ENCODE results near the gene STIM1.

Gene STIM1

GRCh38 chr11:3902441-3902840 is 47.0 kb downstream of the STIM1 start:
- H3K9ac ChIP-seq (ENCODE audit: low read length) = no peak overlapping the region
- no peaks in the 10 kb centered on the region for H3K27me3 ChIP-seq (ENCODE audit: control insufficient read depth, insufficient read depth, low read length)
- H3K4me3 ChIP-seq (ENCODE audit: low read length) = no peak overlapping the region
- no peaks in the 10 kb centered on the region for H3K36me3 ChIP-seq (ENCODE audit: control insufficient read depth, insufficient read depth, low read length)
- no peak overlapping the region for H3K27ac ChIP-seq (ENCODE audit: low read depth, low read length)
- peaks cover 4% of the 10 kb centered on the region for H3K4me1 ChIP-seq (ENCODE audit: control insufficient read depth, insufficient read depth, low read length)

DNA sequence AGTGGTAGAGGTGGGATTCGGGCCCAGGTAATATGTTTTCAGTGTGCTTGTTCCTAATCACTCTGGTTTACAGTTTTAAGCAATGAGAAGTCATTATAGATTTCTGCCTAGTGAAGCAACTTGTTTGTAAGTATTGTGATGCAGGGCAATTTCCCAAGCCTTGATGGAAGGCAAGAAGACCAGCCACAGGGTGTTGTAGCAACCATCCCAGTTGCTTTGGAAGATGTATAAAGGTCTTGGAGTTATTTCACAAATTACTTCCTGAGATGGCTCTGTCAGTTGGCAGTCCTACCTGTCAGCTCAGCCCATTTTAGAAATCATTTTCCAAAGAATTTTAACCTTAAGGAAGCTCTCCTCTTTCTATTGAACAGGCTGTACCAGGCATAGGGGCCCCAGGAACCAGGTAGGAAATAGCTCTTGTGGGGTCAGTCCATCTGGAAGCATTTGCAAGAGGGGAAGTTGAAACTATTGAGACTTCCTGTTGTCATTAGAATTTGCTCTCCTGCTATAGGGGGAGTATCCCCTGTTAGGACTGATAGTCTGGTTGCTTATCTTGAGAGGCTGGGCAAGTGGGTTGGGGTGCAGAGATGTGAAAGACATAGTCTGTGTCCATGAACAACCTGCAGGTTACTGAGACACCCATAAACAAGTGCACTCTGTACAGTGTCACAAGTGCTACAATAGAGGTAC is 47.9 kb downstream of the STIM1 start:
- Histone ChIP-seq H3K9ac (ENCODE audit: low read length) (no peak overlapping the region), H3K4me3 (ENCODE audit: low read length) (no peak overlapping the region), H3K36me3 (ENCODE audit: control insufficient read depth, insufficient read depth, low read length) (no peaks in the 10 kb centered on the region), H3K27ac (ENCODE audit: low read depth, low read length) (no peak overlapping the region), H3K27me3 (ENCODE audit: control insufficient read depth, insufficient read depth, low read length) (no peaks in the 10 kb centered on the region), H3K4me1 (ENCODE audit: control insufficient read depth, insufficient read depth, low read length) (peaks cover 4% of the 10 kb centered on the region)

DNA sequence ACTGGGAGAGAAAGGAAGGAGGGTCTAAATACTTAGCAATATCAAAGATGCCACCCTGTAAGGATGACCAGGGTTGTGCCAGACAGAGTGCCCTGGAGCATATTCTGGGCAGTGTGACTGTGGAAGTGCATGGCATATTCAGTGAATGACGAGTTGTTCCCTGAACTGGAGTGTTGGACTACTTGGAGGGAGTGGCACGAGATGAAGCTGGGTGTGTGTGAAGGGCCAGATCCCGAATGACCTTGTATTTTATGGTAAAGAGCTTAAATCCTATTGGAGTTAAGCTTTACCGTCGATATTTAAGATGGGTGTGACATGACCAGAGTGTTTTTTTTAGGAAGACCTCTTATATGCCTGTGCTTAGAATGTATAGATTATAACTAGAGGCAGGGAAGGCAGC is 48.8 kb downstream of the STIM1 start:
- H3K36me3 ChIP-seq (ENCODE audit: control insufficient read depth, insufficient read depth, low read length) = peaks cover 2% of the 10 kb centered on the region
- H3K4me1 ChIP-seq (ENCODE audit: control insufficient read depth, insufficient read depth, low read length) = peaks cover 4% of the 10 kb centered on the region
- no peak overlapping the region for H3K9ac ChIP-seq (ENCODE audit: low read length)
- no peak overlapping the region for H3K4me3 ChIP-seq (ENCODE audit: low read length)
- no peak overlapping the region for H3K27ac ChIP-seq (ENCODE audit: low read depth, low read length)
- no peaks in the 10 kb centered on the region for H3K27me3 ChIP-seq (ENCODE audit: control insufficient read depth, insufficient read depth, low read length)

DNA sequence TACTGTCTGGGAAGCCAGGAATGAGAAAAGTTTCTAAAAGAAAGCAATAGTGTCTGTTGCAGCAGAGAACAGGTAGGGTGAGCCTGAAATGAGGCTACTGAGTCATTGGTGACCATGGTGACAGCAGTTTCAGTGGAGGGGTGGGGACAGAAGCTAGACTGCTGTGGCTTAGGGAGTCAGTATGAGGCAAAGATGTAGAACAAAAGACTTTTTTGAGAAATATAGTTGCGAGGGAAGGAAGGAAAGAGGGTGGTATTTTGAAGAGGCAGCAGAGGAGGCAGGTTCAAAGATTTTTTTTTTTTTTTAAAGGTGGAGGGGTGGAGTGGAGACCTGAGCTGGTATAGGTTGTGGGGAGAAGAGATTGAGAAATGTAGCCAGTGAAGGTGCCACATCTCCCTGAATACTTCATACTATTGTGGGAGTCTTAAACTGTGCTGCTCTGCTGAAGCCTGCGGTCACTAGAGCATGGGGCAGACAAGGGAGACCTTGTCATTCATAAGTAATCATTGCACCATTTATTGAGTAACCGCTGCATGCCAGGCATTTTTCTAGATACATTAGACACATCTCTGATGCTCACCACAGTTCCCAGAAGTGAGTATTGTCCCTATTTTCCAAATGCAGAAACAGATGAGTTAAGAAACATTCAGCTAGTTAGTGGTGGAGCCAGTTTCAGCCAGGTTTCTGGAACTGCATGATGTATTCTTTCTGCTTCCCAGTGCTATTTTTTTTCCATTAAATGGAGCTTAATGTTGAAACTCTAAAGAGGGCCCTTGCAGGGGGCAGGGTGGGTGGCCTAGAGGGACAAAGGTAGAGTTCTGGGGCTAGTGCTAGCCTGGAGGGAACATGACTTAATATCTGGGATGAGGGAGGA is 49.9 kb downstream of the STIM1 start:
- H3K36me3 ChIP-seq (ENCODE audit: control insufficient read depth, insufficient read depth, low read length) = peaks cover 2% of the 10 kb centered on the region
- H3K27ac ChIP-seq (ENCODE audit: low read depth, low read length) = no peak overlapping the region
- H3K4me3 ChIP-seq (ENCODE audit: low read length) = no peak overlapping the region
- H3K4me1 ChIP-seq (ENCODE audit: control insufficient read depth, insufficient read depth, low read length) = peaks cover 4% of the 10 kb centered on the region
- H3K9ac ChIP-seq (ENCODE audit: low read length) = no peak overlapping the region
- no peaks in the 10 kb centered on the region for H3K27me3 ChIP-seq (ENCODE audit: control insufficient read depth, insufficient read depth, low read length)

DNA sequence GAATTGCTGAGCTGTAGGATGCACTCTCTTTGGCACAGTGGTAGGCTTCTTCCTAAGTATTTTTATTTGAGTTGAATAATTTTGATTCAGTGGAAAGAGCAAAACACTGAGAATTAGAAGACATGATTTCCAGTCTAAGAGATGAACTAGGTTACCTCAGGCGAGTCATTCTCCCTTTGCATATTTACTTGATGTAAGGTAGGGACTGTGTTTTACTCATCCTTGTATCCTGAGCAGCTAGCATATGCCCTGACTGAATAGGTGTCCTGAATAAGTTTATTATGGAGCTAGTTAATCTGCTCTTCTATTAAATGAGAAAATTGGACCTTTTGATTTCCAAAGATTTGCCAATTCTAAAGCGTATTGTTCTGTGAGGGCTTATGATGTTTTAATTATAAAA is 50.7 kb downstream of the STIM1 start:
- Histone ChIP-seq H3K27ac (ENCODE audit: low read depth, low read length) (no peak overlapping the region), H3K4me3 (ENCODE audit: low read length) (no peak overlapping the region), H3K36me3 (ENCODE audit: control insufficient read depth, insufficient read depth, low read length) (peaks cover 2% of the 10 kb centered on the region), H3K9ac (ENCODE audit: low read length) (no peak overlapping the region), H3K27me3 (ENCODE audit: control insufficient read depth, insufficient read depth, low read length) (no peaks in the 10 kb centered on the region), H3K4me1 (ENCODE audit: control insufficient read depth, insufficient read depth, low read length) (peaks cover 4% of the 10 kb centered on the region)

GRCh38 chr11:3907590-3907989 is 52.1 kb downstream of the STIM1 start:
- Histone ChIP-seq H3K27me3 (ENCODE audit: control insufficient read depth, insufficient read depth, low read length) (no peaks in the 10 kb centered on the region), H3K36me3 (ENCODE audit: control insufficient read depth, insufficient read depth, low read length) (peaks cover 2% of the 10 kb centered on the region), H3K4me1 (ENCODE audit: control insufficient read depth, insufficient read depth, low read length) (peaks cover 2% of the 10 kb centered on the region), H3K27ac (ENCODE audit: low read depth, low read length) (no peak overlapping the region), H3K4me3 (ENCODE audit: low read length) (no peak overlapping the region), H3K9ac (ENCODE audit: low read length) (no peak overlapping the region)

GRCh38 chr11:3909901-3910300 is 54.4 kb downstream of the STIM1 start:
- Histone ChIP-seq H3K27ac (ENCODE audit: low read depth, low read length) (no peak overlapping the region), H3K36me3 (ENCODE audit: control insufficient read depth, insufficient read depth, low read length) (peaks cover 2% of the 10 kb centered on the region), H3K4me1 (ENCODE audit: control insufficient read depth, insufficient read depth, low read length) (peaks cover 2% of the 10 kb centered on the region), H3K9ac (ENCODE audit: low read length) (no peak overlapping the region), H3K27me3 (ENCODE audit: control insufficient read depth, insufficient read depth, low read length) (no peaks in the 10 kb centered on the region), H3K4me3 (ENCODE audit: low read length) (no peak overlapping the region)

DNA sequence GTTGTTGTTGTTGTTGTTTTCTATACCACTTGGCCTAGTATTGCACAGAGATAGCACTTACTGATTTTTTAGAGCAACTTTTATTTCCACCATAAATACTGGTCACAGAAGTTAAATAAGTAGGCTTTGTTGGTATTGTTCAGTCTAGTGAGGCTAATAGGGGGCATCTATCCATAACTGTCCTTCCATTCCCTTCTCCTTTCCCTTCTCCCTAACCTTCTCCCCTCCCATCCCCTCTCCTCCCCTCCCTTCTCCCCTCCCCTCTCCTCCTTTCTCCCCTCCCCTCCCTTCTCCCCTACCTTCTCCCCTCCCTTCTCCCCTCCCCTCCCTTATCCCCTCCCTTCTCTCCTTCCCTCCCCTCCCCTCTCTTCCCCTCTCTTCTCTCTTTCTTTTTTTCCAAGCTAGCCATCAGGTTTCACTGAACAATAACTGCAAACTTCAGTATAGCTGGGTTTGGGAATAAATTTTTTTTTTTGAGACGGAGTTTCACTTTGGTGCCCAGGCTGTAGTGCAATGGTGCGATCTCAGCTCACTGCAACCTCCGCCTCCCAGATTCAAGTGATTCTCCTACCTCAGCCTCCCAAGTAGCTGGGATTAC is 56.5 kb downstream of the STIM1 start:
- Histone ChIP-seq H3K36me3 (ENCODE audit: control insufficient read depth, insufficient read depth, low read length) (peaks cover 2% of the 10 kb centered on the region), H3K9ac (ENCODE audit: low read length) (no peak overlapping the region), H3K4me1 (ENCODE audit: control insufficient read depth, insufficient read depth, low read length) (no peaks in the 10 kb centered on the region), H3K4me3 (ENCODE audit: low read length) (no peak overlapping the region), H3K27me3 (ENCODE audit: control insufficient read depth, insufficient read depth, low read length) (no peaks in the 10 kb centered on the region), H3K27ac (ENCODE audit: low read depth, low read length) (no peak overlapping the region)

DNA sequence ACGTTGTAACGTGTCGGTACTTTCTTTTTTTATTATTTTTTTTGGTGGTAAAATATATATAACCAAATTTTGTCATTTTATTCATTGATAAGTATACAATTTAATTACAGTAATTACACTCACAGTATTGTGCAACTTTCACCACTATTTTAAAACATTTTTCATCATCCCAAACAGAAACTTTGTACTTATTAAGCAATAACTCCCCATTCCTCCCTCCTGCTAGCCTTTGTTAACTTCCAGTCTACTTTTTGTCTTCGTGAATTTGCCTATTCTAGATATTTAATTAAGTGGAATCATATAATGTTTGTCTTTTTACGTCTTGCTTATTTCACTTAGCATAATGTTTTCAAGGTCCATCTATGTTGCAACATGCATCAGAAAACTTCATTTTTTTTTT is 58.5 kb downstream of the STIM1 start:
- H3K4me1 ChIP-seq (ENCODE audit: control insufficient read depth, insufficient read depth, low read length) = no peaks in the 10 kb centered on the region
- no peak overlapping the region for H3K27ac ChIP-seq (ENCODE audit: low read depth, low read length)
- H3K36me3 ChIP-seq (ENCODE audit: control insufficient read depth, insufficient read depth, low read length) = peaks cover under 1% of the 10 kb centered on the region
- H3K27me3 ChIP-seq (ENCODE audit: control insufficient read depth, insufficient read depth, low read length) = no peaks in the 10 kb centered on the region
- no peak overlapping the region for H3K4me3 ChIP-seq (ENCODE audit: low read length)
- H3K9ac ChIP-seq (ENCODE audit: low read length) = no peak overlapping the region

DNA sequence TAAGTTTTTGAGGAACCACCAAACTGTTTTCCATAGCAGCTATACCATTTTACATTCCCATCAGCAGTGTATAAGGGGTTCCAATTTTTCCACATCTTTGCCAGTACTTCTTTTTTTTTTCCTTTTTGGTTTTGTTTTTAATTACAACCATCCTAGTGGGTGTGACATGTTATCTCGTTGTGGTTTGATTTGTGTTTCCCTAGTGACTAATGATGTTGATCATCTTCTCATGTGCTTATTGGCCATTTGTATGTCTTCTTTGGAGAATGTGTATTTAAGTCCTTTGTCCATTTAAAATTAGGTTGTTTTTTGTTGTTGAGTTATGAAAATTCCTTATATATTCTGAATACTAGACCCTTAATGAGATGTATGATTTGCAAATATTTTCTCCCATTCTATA is 59.3 kb downstream of the STIM1 start:
- no peak overlapping the region for H3K4me3 ChIP-seq (ENCODE audit: low read length)
- no peaks in the 10 kb centered on the region for H3K4me1 ChIP-seq (ENCODE audit: control insufficient read depth, insufficient read depth, low read length)
- no peaks in the 10 kb centered on the region for H3K36me3 ChIP-seq (ENCODE audit: control insufficient read depth, insufficient read depth, low read length)
- no peak overlapping the region for H3K27ac ChIP-seq (ENCODE audit: low read depth, low read length)
- no peaks in the 10 kb centered on the region for H3K27me3 ChIP-seq (ENCODE audit: control insufficient read depth, insufficient read depth, low read length)
- H3K9ac ChIP-seq (ENCODE audit: low read length) = no peak overlapping the region

- Histone ChIP-seq H3K27ac (ENCODE audit: low read depth, low read length) (no peak overlapping the region), H3K4me3 (ENCODE audit: low read length) (no peak overlapping the region), H3K36me3 (ENCODE audit: control insufficient read depth, insufficient read depth, low read length) (no peaks in the 10 kb centered on the region), H3K9ac (ENCODE audit: low read length) (no peak overlapping the region), H3K4me1 (ENCODE audit: control insufficient read depth, insufficient read depth, low read length) (no peaks in the 10 kb centered on the region), H3K27me3 (ENCODE audit: control insufficient read depth, insufficient read depth, low read length) (no peaks in the 10 kb centered on the region)
Observed at GRCh38 chr11:3916962-3917361, 61.5 kb downstream of the STIM1 start.

GRCh38 chr11:3920148-3920852 is 64.8 kb downstream of the STIM1 start:
- Histone ChIP-seq H3K4me3 (ENCODE audit: low read length) (no peak overlapping the region), H3K4me1 (ENCODE audit: control insufficient read depth, insufficient read depth, low read length) (no peaks in the 10 kb centered on the region), H3K9ac (ENCODE audit: low read length) (no peak overlapping the region), H3K27me3 (ENCODE audit: control insufficient read depth, insufficient read depth, low read length) (no peaks in the 10 kb centered on the region), H3K27ac (ENCODE audit: low read depth, low read length) (no peak overlapping the region), H3K36me3 (ENCODE audit: control insufficient read depth, insufficient read depth, low read length) (no peaks in the 10 kb centered on the region)

All from rectal smooth muscle tissue (tissue), 1 donor.